Stimulated activated CD8-positive, alpha-beta memory T cell treated with anti-CD3 and anti-CD28 coated beads, Interleukin-2, amount 100 ng/mL, for 48 hours (primary cell): ENCODE data around the gene DAO.

Experiments used
- DNase-seq, 2 donors: peaks; one replicate each; pipeline ENCODE4 v3.0.0-alpha.2; 2020; ENCODE audit warnings: low read depth in 2 of 2

Gene DAO

DNA sequence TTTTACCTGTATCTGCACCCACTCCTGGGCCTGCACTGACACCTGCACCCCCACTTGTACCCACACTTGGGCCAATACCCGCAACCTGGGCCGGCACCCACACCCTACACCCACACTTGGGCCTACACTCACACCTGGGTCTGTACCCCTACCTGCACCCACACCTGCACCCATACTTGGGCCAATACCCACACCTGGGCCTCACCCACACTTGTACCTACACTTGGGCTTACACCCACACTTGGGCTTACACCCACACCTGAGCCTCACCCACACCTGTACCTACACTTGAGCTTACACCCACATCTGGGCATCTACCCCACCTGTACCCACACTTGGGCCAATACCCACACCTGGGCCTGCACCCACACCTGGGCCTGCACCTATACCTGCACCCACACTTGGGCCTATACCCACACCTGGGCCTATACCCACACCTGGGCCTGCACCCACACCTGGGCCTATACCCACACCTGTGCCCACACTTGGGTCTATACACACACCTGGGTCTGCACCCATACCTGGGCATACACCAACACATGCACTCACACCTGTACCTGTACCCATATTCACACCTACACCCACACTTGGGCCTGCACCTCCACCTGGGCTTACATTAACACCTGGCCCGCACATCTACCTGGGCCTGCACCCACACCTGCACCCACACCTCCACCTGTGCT is 39.2 kb downstream of the DAO start:
- no peak for DNase-seq

DNA sequence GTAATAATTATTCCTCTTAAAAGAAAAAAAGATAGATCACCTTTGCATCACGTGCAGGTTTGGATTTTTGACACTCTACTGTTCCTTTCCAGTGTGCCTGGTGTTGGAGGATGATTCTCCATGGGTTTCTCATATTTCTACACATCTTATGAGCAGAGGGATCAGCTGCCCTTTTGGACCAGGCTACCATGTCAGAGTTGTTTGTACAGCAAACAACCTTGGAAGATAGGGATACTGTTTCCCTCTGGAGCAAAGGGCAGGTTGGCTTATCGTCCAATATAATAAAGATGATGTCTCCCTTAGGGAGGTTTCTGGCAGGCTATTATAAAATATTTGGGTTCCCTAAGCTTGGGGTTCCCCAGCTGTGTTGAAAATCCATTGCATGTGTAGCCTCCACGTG is 42.1 kb downstream of the DAO start:
- no peak for DNase-seq

DNA sequence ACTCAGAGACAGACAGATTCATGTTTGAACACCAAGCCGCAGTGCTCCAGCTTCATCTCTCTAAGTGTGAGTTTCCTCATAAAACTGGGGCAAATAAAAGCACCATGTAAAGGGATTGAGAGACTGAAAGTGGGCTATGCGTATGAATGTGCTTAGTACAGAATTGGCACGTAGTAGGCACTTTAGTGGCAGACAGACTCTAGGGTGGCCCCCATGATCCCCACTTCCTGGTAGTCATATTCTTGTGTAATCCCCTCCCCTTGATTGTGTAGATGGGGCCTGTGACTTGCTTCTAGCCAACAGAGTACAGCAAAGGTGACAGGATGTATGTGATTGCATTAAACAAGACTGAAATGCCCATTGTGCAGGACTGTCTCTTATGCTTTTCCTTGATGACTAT is 43.0 kb downstream of the DAO start:
- no peak for DNase-seq

DNA sequence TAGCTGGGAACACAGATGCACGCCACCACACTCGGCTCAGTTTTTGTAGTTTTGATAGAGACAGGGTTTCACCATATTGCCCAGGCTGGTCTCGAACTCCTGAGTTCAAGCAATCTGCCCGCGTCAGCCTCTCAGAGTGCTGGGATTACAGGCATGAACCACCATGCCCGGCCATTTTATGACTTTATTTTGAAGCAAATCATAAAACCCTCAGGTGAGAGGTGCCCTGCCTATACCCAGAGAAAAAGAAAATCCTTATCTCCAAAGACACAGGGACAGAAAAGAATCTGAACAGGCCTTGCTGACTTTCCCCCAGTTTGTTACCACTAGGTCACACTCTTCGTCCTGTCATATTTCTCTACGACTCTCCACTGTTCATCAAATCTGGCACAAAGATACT is 48.8 kb downstream of the DAO start:
- no peak for DNase-seq

DNA sequence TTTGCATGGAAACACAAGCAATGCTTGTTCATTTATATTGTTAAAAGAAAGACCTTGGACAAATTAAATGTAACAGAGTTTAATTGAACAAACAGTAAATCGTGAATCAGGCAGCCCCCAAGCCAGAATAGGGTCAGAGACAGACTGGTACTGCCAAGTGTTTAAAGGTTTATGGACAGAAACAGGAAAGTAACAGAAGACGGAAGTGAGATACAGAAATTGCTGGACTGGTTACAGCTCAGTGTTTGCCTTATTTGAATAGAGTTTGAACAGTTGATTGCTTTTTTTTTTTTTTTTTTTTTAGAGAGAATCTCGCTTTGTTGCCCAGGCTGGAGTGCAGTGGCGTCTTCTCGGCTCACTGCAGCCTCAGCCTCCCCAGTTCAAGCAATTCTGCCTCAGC is 50.3 kb downstream of the DAO start:
- no peak for DNase-seq

DNA sequence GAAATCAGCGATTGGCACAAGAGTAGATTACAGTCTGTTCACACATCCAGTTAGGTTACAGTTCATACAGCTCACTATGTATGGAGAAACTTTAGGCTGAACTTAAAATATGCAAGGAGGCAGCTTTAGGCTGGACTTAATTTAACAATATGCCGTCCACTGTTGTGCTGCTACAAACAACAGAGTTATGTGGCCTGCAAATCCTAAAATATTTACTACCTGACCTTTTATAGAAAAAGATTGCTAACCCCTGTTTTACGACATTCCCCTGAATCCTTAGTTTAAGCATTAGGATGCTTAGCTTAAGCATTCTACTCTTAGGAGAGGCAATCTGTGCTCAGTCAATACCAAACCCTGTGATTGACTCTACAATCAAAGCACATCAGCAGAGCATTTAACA is 50.9 kb downstream of the DAO start:
- DNase-seq = no peak

DNA sequence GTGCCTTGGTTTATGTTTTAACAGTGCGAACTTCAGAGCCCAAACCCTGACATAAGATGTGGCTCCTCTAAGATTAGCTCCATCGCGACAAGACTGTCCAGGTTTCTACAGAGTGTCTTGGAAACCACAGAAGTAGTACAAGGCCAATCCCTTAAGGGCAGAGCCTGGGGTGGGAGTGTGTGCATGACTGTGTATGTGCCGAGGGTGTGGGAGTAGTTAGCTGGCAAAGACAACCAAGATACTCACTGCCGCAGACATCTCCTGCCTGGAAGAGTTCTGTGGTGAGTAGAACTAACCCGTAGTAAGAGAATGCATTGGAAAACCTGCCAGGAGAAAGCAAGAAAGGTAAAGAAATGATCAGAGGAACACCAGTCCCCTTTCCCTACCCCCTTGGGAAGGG is 54.1 kb downstream of the DAO start:
- no peak for DNase-seq

DNA sequence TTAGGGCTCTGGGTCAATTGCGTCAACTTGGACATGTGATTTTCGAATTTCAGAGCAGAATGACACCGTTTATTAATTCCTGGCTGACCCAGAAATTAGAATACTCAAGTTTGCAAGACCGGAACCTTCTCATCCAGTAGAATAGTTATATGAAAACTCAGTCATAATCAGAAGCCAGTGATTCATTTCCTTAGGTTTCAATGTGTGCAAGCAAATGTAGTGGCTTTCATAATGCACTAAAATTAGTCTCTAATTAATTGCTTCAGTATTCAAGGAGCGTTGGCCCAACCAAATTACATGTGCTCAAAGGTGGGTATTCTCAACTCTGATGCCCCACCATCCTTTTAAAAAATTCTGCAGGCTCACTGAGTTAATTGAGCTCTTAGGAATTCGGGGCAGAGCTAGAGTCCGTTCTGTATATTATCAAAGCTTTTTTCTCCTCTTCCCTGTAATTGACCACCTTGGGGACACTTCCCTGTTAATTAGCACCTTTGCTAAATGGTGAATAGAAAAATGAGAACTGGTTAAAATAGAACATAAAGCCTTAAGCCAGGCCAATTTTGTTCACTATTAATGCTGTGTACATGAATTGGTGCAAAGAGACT is 55.4 kb downstream of the DAO start:
- no peak for DNase-seq

DNA sequence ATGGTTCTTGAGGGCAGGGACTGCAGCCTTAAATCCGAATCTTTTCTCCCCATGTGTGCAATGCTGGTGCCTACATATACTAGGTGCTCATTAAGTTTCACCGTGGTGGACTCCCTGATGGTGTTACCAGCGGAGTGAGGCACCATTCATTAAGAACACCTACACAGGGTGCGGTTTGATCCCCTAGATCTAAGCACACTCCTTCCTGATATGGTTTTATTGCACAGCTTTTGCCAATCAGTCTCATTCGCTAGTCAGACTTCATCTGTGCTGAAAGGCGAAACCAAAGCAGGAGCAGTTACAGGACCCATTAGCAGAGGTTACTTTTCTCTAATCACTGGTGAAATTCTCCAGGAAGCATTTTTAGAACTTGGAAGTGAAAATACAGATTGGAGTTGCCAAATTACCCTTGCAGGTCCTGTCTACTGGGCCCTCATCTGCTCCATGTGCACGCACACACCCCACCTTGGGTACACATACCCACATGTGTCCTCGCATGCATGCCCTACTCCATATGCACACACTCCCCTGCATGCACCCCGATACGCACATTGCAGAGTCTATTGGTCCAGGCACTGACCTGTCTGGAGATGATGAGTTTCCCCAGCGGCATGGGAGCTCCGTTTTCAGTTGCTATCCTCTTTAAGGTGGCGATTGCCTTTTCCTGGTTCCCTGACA is 58.5 kb downstream of the DAO start:
- DNase-seq = no peak

DNA sequence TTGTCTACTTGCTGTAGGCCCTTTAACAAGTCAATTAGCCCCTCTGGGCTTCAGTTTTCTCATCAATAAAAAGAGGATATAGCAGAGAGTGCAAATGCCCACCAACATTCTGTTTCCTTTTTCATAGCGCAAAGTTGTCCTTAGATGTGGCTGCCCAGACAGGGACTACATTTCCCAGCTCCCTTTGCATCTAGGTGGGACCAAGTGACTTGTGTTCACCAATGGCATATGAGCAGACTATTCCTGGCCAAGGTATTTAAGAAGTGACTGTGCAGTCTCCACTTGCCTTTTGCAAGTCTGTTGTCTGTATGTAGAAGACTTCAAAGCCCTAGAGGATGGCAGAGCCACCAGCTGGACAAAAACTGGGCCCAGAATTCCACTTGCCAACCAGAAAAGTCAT is 59.7 kb downstream of the DAO start:
- no peak for DNase-seq

DNA sequence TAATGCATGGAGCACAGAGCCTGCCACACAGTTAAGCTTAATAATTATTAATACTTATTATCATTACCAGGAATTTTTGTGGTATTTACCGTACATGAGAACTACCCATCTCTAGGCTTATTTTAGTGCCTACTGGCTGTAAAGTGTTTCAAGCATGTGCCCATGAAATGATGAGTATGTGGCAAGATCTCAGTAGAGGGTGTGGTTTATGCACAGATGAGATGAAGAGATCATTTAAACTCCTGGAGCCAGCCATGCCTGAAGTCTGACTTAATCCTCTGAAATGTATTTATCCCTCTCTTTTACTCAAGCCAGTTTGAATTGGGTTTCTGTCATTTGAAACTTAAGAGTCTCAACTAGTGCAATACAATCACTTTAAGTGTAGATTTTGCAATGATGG is 60.2 kb downstream of the DAO start:
- no peak for DNase-seq

DNA sequence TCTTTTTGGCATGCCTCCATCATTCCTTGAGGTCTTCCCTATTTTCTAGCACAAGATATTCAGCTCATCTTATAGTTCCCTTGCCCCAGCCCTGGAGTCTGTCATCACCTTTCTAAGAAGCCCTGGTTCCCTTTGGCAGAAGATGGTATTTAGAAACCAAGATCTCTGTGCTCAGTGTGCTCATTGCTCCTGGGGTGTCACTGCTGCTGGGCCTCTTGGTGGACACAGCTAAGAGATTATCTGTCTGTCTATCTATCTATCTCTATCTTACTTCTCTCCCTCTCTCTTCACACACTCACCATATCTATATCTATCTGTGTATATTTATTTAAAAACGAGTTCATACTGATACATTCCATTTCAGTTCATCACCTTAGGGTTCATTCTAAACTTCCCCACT is 67.2 kb downstream of the DAO start:
- DNase-seq = no peak

DNA sequence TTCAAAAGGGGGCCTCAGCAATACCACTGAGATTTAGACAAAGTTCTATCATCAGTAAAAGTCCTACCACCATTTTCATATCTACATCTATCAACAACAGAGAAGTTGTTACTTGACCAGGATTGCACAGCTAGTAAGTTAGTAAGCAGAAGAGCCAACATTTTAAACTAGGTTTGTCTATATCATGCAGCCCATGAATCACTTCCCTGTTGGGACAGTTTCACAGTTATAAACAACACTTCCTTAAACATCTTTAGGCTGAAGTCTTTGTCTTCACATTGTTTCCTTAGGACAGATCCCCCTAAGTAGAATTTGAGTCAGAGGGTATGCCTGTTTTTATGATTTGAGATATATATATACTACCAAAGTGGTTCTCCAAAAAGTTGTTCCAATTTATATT is 68.5 kb downstream of the DAO start:
- no peak for DNase-seq

DNA sequence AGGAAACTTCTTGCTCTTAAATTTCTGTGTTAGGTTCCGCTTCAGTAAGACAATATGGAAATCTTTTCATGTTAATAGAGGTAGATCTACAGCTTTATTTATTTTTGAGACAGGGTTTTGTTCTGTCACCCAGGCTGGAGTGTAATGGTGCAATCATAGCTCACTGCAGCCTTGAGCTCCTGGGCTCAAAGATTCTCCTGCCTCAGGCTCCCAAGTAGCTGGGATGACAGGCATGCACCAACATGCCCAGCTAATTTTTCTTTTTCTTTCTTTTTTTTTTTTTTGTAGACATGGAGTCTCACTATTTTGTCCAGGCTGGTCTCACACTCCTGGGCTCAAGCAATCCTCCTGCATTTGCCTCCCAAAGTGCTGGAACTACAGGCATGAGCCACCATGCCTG is 70.1 kb downstream of the DAO start:
- DNase-seq = no peak
